OCI-LY7 (cell line): ENCODE data around the gene TRAM2.

Experiments
- CTCF ChIP-seq: fragments of 200-600 bp; sonication (generic); conservative IDR thresholded peaks from 2 replicates; pipeline ENCODE4 v1.5.1; 2014; ENCODE audit warnings: mild to moderate bottlenecking, antibody characterized with exemption, low read length, moderate library complexity, mixed read lengths
- EZH2phosphoT487 ChIP-seq: fragments of 200-600 bp; sonication (generic); IDR thresholded peaks from 2 replicates; pipeline ENCODE4 v1.6.1; 2018; ENCODE audit warnings: low read depth, borderline replicate concordance, mild to moderate bottlenecking, mixed run types, antibody characterized with exemption, low read length, moderate library complexity, mixed read lengths

- no peak for TF ChIP-seq CTCF
- no peak for TF ChIP-seq EZH2phosphoT487
These were observed 32.1 kb downstream of the TRAM2 start for GRCh38 chr6:52544602-52545405.
